HG03575 (cell line): Measurements from ENCODE around the gene KXD1.
"Not testable (repeated sequence)": the region's sequence is repeated elsewhere in the genome, so short reads cannot be mapped to it uniquely, and the experiment has no call there.

ENCODE experiments used
- ATAC-seq: cut with Tn5 transposase; IDR thresholded peaks from one replicate; pipeline ENCODE4 v1.9.1; 2021; ENCODE audit not compliant: unreplicated experiment, insufficient number of reproducible peaks, low FRiP score; ENCODE audit errors: extremely low read depth

KXD1 gene

GRCh38 chr19:18594824-18595373 is 37.2 kb downstream of the KXD1 start:
- no peak for ATAC-seq

GRCh38 chr19:18595475-18595874 is 37.8 kb downstream of the KXD1 start:
- no peak for ATAC-seq

DNA sequence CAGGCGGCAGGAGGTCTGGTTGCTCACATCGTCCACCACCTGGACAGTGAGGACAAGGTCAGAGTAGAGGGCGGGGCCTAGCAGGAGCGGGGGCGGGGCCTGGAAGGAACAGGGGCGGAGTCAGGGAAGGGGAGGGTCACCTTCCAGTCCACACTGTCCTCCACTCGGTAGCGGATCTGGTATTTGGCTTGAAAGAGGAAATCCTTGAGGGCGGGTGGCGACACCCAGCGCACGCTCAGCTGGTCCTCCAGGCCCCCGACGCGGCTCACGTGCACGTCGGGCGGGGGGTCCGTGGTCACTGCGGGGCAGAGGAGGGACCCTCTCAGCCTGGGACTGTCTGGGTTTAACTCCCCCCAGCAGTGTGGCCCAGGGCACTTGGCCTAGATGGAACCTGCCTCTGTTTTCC is 39.1 kb downstream of the KXD1 start:
- no peak for ATAC-seq

DNA sequence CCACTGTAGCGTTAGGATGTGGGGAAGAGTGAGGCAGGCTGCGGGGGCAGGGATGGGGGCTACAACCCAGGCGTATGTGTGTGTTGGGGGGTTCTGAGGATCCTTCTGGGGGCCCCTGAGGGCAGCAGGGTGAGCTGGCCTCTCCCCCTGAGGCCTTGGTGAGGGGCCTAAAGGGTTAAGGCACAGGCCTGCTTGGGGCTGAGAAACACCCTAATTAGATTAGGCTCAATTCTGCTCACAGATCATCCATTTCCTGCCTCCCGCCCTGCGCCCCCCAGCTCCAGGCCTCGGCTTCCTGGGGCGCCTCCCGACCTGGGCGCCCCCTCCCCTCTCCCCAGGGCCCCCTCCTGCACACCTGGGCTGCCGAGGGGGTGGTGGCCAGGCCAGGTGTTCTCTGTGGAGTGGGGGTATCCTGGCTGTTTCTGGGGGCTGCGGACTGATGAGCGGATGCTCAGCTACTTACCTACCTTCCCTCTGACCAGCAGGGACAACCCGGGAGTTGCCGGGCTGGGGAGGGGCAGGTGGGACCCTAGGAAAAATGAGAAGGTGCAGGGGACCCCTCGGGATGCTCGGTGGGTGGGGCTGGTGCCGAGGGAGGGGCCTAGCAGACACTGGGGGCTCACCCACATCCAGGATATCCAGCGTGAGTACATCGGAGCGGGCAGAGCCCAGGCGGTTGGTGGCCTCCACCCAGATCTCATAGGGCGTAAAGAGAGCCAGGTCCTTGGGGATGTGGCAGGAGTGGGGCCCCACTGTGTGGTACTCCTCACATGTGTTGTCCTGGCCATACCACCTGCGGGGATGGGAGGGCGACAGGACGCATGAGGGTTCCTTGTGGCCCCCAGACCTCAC is 40.4 kb downstream of the KXD1 start:
- no peak for ATAC-seq

DNA sequence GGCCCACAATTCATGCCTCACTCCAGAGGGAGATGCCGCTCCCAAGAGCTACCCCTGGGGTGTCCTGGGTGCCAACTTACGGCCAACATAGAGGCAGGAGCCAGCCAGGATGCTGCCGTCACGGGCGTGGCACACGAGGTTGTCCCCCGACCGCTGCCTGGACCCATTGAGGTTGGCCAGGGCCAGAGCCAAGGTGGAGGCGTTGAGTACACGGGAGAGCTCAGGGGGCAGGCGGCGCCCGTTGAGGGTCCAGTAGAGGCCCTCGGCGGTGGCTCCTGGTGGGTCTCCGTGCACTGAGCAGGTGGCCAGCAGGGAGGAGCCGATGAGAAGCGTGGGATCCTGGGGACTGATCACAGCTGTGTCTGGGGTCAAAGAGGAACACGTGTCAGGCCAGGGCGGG is 41.8 kb downstream of the KXD1 start:
- ATAC-seq, result no peak

GRCh38 chr19:18600692-18601397 is 43.2 kb downstream of the KXD1 start:
- ATAC-seq, result not testable (repeated sequence)

- ATAC-seq, result no peak
These were observed 44.2 kb downstream of the KXD1 start for GRCh38 chr19:18601875-18602274.

DNA sequence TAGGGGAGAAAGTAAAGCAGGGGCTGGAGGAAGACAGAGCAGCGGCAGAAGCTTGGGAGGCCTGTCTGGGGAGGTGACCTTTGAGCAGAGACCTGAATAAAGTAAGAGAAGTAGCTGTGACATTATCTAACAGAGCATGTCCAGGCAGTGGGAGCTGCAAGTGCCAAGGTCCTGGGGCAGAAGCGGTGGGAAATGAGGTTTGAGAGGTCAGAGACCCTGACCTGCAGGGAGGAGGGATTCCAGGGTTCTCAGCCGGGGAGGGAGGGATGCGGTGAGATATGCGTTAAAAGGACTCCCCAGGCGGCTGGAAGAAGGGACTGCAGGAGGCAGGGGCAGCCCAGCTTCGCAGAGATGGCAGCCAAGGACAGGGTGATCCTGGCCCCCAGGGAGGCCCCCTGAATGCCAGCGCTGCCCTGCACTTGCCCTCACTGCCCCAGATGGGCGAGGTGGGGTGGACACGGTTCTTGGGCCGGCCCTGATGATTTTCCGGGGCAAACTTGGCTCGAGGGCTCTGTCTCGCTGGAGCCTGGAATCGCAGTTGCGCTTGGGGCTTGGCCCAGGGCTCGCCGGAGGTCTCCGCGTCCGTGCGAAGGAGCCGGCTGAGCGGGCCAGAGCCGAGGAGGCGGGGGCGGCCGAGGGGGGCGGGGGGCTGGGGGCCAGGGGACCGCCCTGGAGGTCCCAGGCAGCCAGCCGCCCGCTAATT is 45.7 kb downstream of the KXD1 start:
- ATAC-seq, result no peak

DNA sequence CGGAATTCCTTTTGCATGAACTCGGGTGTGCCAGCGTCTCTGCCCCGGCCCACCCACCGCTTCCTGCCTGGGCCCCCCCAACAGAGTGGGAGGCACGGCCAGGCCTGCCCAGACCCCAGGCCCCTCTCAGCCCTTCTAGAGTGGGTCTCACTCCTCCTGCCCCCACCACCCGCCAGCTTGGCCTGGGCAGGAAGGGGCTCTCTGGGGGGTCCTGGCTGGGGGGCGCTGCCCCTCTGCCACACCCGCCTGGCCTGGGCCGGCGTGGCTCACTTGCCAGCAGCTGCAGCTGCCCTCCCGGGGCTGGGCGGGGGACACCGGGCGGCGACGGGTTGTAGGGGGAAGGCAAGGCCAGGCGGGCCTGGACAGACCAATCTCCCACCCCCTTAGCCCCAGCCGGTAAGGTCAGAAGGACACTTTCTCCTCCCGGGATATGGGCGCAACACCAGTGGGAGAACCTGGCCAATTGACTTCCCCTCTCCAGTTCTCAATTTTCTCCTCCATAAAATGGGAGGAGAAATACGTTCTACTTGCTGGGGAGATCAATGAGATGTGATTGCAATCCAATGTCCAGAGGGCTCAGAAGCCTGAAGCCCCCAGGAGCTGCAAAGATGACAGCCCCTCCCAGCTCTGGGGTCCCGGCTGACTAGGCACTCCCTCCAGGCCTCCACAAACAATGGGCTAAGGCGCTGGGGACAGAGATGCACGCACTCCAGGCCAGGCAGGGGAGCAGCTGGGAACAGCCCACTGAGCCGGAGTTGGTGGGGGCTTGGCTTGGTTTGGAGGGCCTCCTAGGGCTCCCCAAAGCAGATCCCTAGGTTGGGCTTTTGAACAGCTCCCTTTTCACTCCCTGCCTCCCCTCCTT is 46.5 kb downstream of the KXD1 start:
- ATAC-seq, result no peak

- no peak for ATAC-seq
These were observed 47.1 kb downstream of the KXD1 start for GRCh38 chr19:18604820-18605159.

DNA sequence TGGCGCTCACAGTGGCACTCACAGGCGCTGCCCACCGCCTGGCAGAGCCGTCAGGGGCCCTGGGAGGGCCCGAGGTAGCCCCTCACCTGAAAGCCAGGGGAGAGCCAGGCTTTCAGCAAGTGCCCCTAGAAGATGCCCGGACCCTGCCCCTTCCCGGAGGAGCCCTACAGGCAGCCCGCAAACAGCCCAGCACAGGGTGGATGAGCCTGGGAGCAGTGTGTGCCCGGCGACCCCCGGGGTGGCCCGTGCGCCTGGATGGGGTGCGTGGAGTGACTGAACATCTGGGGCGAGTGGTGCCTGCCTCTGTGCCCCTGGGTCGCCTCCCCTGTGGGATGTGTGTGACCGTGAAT is 47.5 kb downstream of the KXD1 start:
- ATAC-seq, result no peak

GRCh38 chr19:18605546-18606280 is 48.0 kb downstream of the KXD1 start:
- ATAC-seq, result no peak

DNA sequence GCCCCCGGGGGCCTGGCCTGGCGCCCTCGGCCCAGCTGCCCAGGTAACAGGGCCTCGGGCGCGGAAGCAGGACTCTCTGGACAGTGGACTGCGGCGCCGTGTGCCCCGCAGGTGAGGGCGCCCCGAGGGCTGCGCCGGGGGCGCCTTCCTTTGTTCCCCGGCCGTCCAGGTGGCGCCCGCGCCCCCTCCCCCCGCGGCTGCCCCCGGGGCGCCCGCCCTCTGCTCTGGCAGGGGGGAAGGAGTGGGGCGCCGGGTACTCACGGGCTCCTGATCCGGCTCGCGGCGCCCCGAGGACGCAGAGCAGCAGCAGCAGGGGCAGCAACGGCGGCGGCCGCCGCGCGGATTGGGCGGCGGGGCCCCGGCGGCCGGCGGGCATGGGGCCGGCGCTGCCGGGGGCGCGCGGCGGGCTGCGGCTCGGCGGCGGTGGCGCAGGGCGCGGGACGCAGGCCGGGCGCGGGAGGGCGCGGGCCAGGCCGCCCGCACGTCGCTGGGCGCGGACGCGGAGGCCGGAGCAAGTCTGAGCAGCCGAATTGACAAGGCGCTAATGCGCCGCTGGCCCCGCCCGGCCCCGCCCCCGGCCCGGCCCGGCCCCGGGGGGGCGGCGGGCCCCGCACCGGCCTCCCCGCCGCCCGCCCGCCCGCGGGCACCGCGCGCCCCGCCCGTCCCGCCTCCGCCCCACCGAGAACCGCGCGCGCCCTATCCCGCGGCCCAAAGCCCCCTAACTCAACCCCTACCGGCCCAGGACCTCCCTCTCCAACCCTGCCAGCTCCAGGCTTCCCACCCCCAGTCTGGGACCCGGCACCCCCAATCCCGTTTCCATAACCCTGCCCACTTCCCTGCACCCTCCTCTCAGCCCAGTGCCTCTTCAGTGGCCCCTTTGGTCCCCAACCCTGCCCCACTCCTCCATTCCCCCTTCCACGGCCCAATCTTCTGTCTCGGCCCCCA is 48.9 kb downstream of the KXD1 start, which contains the start of gene CRLF1:
Gene CRLF1, minus strand, starts transcription at position 519 of the 945 bp plus-strand sequence. Its CDS starts 143 bp downstream, at position 376.
- ATAC-seq, result no peak

DNA sequence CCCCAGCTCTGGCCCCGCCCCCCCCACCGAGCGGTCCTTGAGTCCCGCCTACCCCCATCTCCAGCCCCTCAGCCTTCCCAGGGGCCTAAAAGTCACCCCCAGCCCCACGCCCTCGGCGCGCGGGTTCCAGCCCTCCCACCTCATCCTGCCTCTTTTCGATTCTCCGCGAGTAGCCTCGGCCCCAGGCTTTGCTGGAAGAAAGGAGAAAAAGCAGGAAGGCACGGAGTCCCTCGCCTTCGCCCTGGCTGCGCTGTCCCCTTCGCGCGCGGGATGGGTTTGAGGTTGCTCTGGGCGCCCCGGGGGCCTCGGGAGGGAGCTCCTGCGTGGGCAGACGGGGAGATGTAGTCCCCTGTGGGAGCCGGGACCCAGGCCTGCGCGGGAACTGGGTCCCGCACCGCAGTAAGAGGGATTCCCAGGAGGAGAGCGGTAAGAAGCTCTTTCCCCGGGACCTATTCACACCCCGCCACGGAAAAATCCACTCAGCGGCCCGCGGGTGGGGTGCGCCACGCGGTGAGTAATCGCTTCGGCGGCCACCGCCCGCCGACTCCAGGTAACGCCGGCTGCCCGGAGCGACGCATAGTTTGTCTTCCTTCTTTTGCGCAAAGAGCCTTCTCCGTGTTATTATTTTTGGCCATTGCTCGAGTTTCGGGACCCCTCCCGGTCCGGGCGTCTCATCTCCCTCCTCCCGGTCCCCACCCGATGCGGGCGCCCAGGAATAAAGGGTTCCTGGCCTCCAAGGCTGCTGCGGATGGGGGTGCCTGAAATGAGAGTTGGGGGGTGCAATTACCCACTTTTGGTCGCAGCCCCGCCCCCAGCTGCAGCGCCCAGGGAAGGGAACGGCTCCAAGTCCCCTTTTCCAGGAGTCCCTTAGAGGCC is 49.8 kb downstream of the KXD1 start:
- ATAC-seq, result no peak

- ATAC-seq, result no peak
These were observed 50.6 kb downstream of the KXD1 start for GRCh38 chr19:18608102-18608804.
